ENCODE measurements around the gene MACROD1.

The MACROD1 gene

DNA sequence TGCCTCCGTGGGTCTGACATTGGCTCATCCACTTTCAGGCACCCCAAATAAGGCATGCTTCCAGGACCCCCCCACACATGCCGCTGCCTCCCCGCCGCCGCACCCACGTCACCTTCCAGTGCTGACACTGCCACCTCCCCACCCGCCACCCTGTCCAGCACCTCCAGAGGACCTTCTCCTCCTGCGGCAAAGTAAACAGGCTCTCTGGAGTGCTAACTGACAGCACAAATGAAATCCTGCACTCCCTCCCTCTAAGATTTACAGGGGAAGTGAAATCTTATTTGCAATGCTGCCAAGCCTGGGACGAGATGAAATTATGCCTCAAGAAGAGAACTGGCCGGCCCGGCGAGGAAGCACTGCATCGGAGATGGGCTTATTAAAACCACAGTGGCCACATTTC, 35.3 kb downstream of the MACROD1 start:
- no peak for TF ChIP-seq CTCF (IDR thresholded peaks at IDR 0.05; ENCODE audit: poor library complexity, severe bottlenecking)
- Histone ChIP-seq H3K4me3 (ENCODE audit: severe bottlenecking) (no peak overlapping the region), H3K4me1 (ENCODE audit: insufficient read depth, poor library complexity, severe bottlenecking) (no peaks in the 10 kb centered on the region), H3K27ac (ENCODE audit: poor library complexity, severe bottlenecking) (no peak overlapping the region), H3K9me3 (ENCODE audit: severe bottlenecking) (no peaks in the 10 kb centered on the region), H3K27me3 (ENCODE audit: insufficient read depth, poor library complexity, severe bottlenecking) (no peaks in the 10 kb centered on the region), H3K36me3 (ENCODE audit: low read depth) (no peaks in the 10 kb centered on the region)
- ATAC-seq (ENCODE audit: low read depth) (no peak), DNase-seq (ENCODE audit: low spot score) (no peak)

- DNase-seq (ENCODE audit: low spot score) = no peak
- TF ChIP-seq CTCF (IDR thresholded peaks at IDR 0.05; ENCODE audit: poor library complexity, severe bottlenecking) = no peak
- H3K27ac ChIP-seq (ENCODE audit: poor library complexity, severe bottlenecking) = no peak overlapping the region
- H3K4me1 ChIP-seq (ENCODE audit: insufficient read depth, poor library complexity, severe bottlenecking) = no peaks in the 10 kb centered on the region
- H3K9me3 ChIP-seq (ENCODE audit: severe bottlenecking) = no peaks in the 10 kb centered on the region
- no peak overlapping the region for H3K4me3 ChIP-seq (ENCODE audit: severe bottlenecking)
- H3K36me3 ChIP-seq (ENCODE audit: low read depth) = no peaks in the 10 kb centered on the region
- no peak for ATAC-seq (ENCODE audit: low read depth)
- H3K27me3 ChIP-seq (ENCODE audit: insufficient read depth, poor library complexity, severe bottlenecking) = no peaks in the 10 kb centered on the region
Observed at GRCh38 chr11:64129403-64129802, 36.5 kb downstream of the MACROD1 start.

GRCh38 chr11:64128255-64129006, 37.5 kb downstream of the MACROD1 start:
- Histone ChIP-seq H3K4me3 (ENCODE audit: severe bottlenecking) (no peak overlapping the region), H3K4me1 (ENCODE audit: insufficient read depth, poor library complexity, severe bottlenecking) (no peaks in the 10 kb centered on the region), H3K36me3 (ENCODE audit: low read depth) (no peaks in the 10 kb centered on the region), H3K9me3 (ENCODE audit: severe bottlenecking) (no peaks in the 10 kb centered on the region), H3K27ac (ENCODE audit: poor library complexity, severe bottlenecking) (no peak overlapping the region), H3K27me3 (ENCODE audit: insufficient read depth, poor library complexity, severe bottlenecking) (no peaks in the 10 kb centered on the region)
- DNase-seq (ENCODE audit: low spot score) = no peak
- TF ChIP-seq CTCF (IDR thresholded peaks at IDR 0.05; ENCODE audit: poor library complexity, severe bottlenecking) = no peak
- ATAC-seq (ENCODE audit: low read depth) = no peak

DNA sequence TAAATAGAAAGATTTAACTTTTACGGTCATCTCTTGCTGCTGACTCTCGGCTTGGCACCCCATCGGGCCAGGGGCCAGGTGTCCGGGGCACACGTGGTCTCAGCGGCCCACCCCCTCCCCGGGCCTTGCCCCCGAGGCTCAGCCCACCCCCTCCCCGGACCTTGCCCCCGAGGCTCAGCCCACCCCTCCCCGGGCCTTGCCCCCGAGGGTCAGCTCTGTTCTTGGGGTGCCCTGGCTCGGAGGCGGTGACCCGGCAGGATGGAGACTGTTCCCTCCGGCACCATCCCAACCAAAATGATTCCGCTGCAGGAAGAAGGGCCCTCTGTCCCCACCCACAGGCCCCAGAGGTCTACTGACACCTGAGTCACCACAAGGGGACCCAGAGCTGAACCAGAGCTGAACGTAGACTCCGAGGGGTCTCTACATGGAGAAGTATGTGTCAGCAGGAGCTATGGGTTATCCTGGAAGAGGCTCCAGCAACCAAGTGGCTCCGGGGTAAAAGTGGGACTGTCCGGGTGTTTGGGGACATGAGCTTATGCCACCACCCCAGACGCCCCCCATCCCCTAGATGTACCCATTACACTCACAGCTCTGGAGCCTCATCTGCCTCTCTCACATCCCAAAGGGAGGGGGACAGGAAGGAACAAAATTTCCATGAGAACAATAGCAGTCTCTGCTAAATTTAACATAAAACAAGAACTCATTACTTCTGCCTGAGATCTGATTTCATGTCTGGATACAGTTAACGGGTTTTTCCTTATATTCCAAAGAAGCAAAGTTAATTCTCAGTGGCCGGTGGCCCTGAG, 38.4 kb downstream of the MACROD1 start:
- no peaks in the 10 kb centered on the region for H3K4me1 ChIP-seq (ENCODE audit: insufficient read depth, poor library complexity, severe bottlenecking)
- H3K27me3 ChIP-seq (ENCODE audit: insufficient read depth, poor library complexity, severe bottlenecking) = no peaks in the 10 kb centered on the region
- H3K4me3 ChIP-seq (ENCODE audit: severe bottlenecking) = no peak overlapping the region
- no peak for TF ChIP-seq CTCF (IDR thresholded peaks at IDR 0.05; ENCODE audit: poor library complexity, severe bottlenecking)
- no peak overlapping the region for H3K27ac ChIP-seq (ENCODE audit: poor library complexity, severe bottlenecking)
- H3K36me3 ChIP-seq (ENCODE audit: low read depth) = no peaks in the 10 kb centered on the region
- no peak for DNase-seq (ENCODE audit: low spot score)
- no peaks in the 10 kb centered on the region for H3K9me3 ChIP-seq (ENCODE audit: severe bottlenecking)
- ATAC-seq (ENCODE audit: low read depth) = no peak

DNA sequence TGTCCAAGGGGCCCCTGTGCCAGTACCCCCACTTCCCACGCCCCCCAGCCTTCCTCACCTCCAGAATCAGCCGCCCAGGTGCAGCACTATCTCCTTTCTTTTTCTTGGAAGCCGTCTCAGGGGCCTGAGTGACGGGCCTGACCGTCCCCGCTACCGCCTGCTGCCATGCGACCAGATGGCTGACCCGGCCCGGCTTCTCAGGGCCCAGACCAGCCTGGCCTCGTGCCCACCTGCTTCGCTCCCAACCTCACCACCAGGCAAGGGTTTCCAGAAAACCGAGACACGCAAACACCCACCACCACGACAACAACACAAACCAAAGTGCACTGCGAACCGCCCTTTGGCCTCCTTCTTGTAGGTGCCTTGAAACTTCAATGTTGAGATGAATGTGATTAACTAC, 39.1 kb downstream of the MACROD1 start:
- ATAC-seq (ENCODE audit: low read depth) (no peak), DNase-seq (ENCODE audit: low spot score) (no peak)
- H3K27me3 ChIP-seq (ENCODE audit: insufficient read depth, poor library complexity, severe bottlenecking) = no peaks in the 10 kb centered on the region
- no peaks in the 10 kb centered on the region for H3K9me3 ChIP-seq (ENCODE audit: severe bottlenecking)
- no peak overlapping the region for H3K27ac ChIP-seq (ENCODE audit: poor library complexity, severe bottlenecking)
- H3K4me3 ChIP-seq (ENCODE audit: severe bottlenecking) = no peak overlapping the region
- no peaks in the 10 kb centered on the region for H3K36me3 ChIP-seq (ENCODE audit: low read depth)
- no peak for TF ChIP-seq CTCF (IDR thresholded peaks at IDR 0.05; ENCODE audit: poor library complexity, severe bottlenecking)
- H3K4me1 ChIP-seq (ENCODE audit: insufficient read depth, poor library complexity, severe bottlenecking) = peaks cover 6% of the 10 kb centered on the region
